SKM-1 treated with dmso at 0.1 percent for 144 hours (cell line): ENCODE results near the gene KDM2B.
"Not testable (repeated sequence)": the region's sequence is repeated elsewhere in the genome, so short reads cannot be mapped to it uniquely, and the experiment has no call there.

Source experiments
- DNase-seq: peaks from one replicate; lab custom pipeline; 2025; ENCODE audit not compliant: unreplicated experiment; lab: John Stamatoyannopoulos, UW

The KDM2B gene

DNA sequence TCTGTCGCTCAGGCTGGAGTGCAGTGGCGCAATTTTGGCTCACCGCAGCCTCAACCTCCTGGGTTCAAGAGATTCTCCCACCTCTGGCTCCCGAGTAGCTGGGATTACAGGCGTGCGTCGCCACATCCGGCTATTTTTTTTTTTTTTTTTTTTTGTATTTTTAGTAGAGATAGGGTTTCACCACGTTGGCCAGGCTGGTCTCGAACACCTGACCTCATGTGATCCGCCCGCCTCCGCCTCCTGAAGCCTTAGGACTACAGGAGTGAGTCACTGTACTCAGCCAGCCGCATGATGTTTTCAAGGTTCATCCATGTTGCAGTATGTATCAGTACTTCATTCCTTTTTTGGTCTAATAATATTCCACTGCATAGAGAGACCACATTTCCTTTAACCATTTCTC, 183.3 kb downstream of the KDM2B start:
- no peak for DNase-seq

GRCh38 chr12:121392325-121392716, 188.5 kb downstream of the KDM2B start:
- no peak for DNase-seq

DNA sequence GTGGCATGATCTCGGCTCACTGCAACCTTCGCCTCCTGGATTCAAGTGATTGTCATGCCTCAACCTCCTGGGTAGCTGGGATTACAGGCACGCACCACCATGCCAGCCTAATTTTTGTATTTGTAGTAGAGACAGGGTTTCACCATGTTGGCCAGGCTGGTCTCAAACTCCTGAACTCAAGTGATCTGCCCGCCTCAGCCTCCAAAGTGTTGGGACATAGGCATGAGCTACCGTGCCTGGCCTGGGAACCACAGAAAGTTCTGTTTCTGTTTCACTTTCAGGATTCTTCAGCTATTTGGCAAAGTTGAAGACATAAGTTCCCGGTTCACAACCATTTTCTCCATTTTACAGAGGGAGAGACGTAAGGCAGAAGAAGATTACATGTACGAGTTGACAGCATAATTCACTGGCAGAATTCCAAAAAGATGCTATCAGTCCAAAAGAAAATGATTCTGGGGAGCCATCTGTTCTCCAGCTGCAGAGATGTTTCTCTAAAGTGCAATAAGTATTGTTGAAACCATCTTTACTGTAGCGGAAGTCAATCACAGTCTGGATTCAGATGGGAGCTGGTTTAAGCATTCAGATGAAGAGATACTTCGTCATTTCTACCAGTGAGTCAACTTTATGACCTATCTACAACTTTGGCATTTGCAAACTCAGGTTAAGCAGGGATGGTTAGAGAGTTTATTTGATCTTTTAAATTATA, 189.1 kb downstream of the KDM2B start:
- DNase-seq, result no peak

DNA sequence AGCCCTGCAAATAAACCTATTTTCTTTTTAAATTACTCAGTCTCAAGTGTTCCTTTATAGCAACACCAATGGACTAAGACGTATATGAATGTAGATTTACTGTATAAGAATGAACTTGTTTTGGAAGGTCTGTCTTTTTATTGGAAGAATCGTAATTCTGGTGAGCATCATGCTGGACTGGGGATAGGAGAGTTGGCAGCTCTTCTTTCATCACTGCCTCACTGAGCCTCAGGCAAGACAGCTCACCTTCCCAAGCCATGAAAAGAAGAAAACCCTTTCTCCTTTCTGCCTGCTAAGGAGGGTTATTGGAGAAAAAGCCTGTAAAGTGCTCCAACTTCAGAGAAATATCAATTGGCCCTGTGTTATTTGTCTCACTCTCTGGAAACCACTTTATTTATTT, 190.0 kb downstream of the KDM2B start:
- DNase-seq, result no peak

DNA sequence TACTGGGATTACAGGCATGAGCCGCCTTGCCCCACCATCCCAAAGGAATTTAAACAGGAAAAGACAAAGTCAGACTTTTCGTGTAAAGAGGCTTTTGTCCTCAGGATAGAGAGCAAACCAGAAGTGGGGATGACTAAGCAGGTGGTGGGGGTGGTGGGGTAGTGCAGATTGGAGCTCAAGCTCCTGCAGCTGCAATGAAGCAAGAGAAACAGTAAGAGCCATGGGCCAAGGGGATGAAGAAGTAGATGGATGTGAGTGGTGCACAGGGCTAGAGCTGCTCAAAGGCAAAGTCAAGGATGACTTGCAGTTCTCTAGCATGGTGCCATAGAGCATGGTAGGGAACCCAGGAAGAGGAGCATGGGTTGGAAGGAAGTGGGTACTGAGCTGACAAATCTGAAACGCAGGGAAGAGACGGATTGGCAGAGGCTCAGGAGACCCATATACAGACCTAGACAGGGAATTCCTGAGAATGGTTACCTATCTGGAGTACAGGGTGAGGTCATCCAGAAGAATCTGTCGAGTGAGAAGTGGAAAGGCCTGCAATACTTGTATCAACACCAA, 192.3 kb downstream of the KDM2B start:
- no peak for DNase-seq

GRCh38 chr12:121384891-121385290, 195.9 kb downstream of the KDM2B start:
- DNase-seq, result not testable (repeated sequence)

DNA sequence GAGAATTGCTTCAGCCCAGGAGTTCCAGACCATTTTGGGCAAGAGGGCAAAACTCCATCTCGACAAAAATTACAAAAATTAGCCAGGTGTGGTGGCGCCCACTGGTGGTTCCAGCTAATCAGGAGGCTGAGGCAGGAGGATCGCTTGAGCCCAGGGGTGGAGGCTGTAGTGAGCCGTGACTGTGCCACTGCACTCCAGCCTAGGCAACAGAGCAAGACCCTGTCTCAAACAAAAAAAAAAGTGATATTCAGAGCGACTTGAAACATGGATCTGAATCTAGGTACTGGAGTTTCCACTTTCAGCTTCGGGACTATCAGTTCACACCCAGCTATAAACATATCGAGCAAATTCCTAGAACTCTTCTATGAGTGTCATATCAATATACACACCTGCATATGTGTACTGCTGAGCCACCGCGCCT, 197.2 kb downstream of the KDM2B start:
- DNase-seq, result no peak

GRCh38 chr12:121379945-121380344, 200.9 kb downstream of the KDM2B start:
- no peak for DNase-seq
